Neural cell (in vitro differentiated cells): ENCODE data around the gene PARP3. TPM values are rescaled to one million over a fixed set of nuclear protein-coding genes. Genes with fewer than 3 reads are reported as not detected.

Experiments used
- H2AFZ ChIP-seq: fragments of 200-600, 300-800 bp; sonication (generic), shearing (Covaris generic); 2 replicates; pipeline ENCODE4 v1.6.0; 2014; ENCODE audit warnings: low read depth, mild to moderate bottlenecking, antibody characterized with exemption, low read length, moderate library complexity
- H3F3A ChIP-seq: fragments of 200-600 bp; shearing (Covaris generic); 2 replicates; pipeline ENCODE4 v1.6.1; 2016; ENCODE audit warnings: mild to moderate bottlenecking, moderate library complexity, mixed read lengths, antibody characterized with exemption, low read length; ENCODE audit not compliant: insufficient read depth, poor library complexity, severe bottlenecking
- H3K27ac ChIP-seq: fragments of 200-600, 300-800 bp; sonication (generic), shearing (Covaris generic); 2 replicates; pipeline ENCODE4 v1.5.1; 2014; ENCODE audit warnings: mild to moderate bottlenecking, low read length, moderate library complexity
- H3K27me3 ChIP-seq: fragments of 300-800, 200-600 bp; sonication (generic), shearing (Covaris generic); 2 replicates; pipeline ENCODE4 v1.6.0; 2014; ENCODE audit warnings: mild to moderate bottlenecking, low read depth, low read length, moderate library complexity; ENCODE audit not compliant: insufficient read depth
- H3K36me3 ChIP-seq: fragments of 300-800, 200-600 bp; sonication (generic), shearing (Covaris generic); 2 replicates; pipeline ENCODE4 v1.5.1; 2014; ENCODE audit warnings: mild to moderate bottlenecking, antibody characterized with exemption, low read length, moderate library complexity; ENCODE audit not compliant: insufficient read depth
- H3K4me2 ChIP-seq: fragments of 300-800, 200-600 bp; sonication (generic), shearing (Covaris generic); 2 replicates; pipeline ENCODE4 v1.6.0; 2014; ENCODE audit warnings: mild to moderate bottlenecking, low read length
- H3K4me3 ChIP-seq: fragments of 300-800, 200-600 bp; sonication (generic), shearing (Covaris generic); 2 replicates; pipeline ENCODE4 v1.5.1; 2014; ENCODE audit warnings: mild to moderate bottlenecking, low read length, moderate library complexity
- H3K79me2 ChIP-seq: fragments of 200-600 bp; shearing (Covaris generic); replicated peaks from 2 replicates; pipeline ENCODE4 v1.6.0; 2014; ENCODE audit warnings: mild to moderate bottlenecking, low read length, moderate library complexity; ENCODE audit not compliant: insufficient read depth
- H3K9ac ChIP-seq: fragments of 300-800, 200-600 bp; sonication (generic), shearing (Covaris generic); 2 replicates; pipeline ENCODE4 v1.6.1; 2016; ENCODE audit warnings: mild to moderate bottlenecking, low read length, mixed read lengths
- H3K9me2 ChIP-seq: fragments of 200-600 bp; shearing (Covaris generic); 2 replicates; pipeline ENCODE4 v1.6.1; 2016; ENCODE audit warnings: mild to moderate bottlenecking, low read length, mixed read lengths; ENCODE audit not compliant: insufficient read depth
- H3K9me3 ChIP-seq: fragments of 200-600, 300-800 bp; sonication (generic), shearing (Covaris generic); 2 replicates; pipeline ENCODE4 v1.6.1; 2016; ENCODE audit warnings: mild to moderate bottlenecking, mixed run types, low read length, moderate library complexity, mixed read lengths
- H4K20me1 ChIP-seq: fragments of 200-600 bp; shearing (Covaris generic); 2 replicates; pipeline ENCODE4 v1.6.1; 2016; ENCODE audit warnings: mild to moderate bottlenecking, mixed run types; ENCODE audit not compliant: insufficient read depth
- EP300 ChIP-seq: fragments of 450-650 bp; conservative IDR thresholded peaks from 2 replicates; pipeline ENCODE4 v1.6.1; 2014; ENCODE audit warnings: antibody characterized with exemption, mild to moderate bottlenecking, moderate library complexity; ENCODE audit not compliant: poor library complexity, severe bottlenecking
- EZH2 ChIP-seq: fragments of 200-600, 300-800 bp; shearing (Covaris generic), sonication (generic); IDR thresholded peaks from 2 replicates; pipeline ENCODE4 v1.6.1; 2014; ENCODE audit warnings: antibody characterized with exemption, low read length, borderline replicate concordance, mild to moderate bottlenecking; ENCODE audit not compliant: insufficient read depth, poor library complexity, severe bottlenecking
- MXI1 ChIP-seq: fragments of 450-650 bp; conservative IDR thresholded peaks from 2 replicates; pipeline ENCODE4 v1.6.1; 2014; ENCODE audit warnings: antibody characterized with exemption, mild to moderate bottlenecking; ENCODE audit not compliant: poor library complexity, severe bottlenecking
- POLR2AphosphoS5 ChIP-seq: IDR thresholded peaks from 2 replicates; pipeline ENCODE4 v1.6.1; 2012
- RAD21 ChIP-seq: fragments of 450-650 bp; conservative IDR thresholded peaks from 2 replicates; pipeline ENCODE4 v1.6.1; 2014; ENCODE audit warnings: antibody characterized with exemption, mild to moderate bottlenecking, moderate library complexity
- SMC3 ChIP-seq: fragments of 450-650 bp; conservative IDR thresholded peaks from 2 replicates; pipeline ENCODE4 v1.6.1; 2014; ENCODE audit warnings: antibody characterized with exemption, mild to moderate bottlenecking, moderate library complexity; ENCODE audit not compliant: poor library complexity
- TAF1 ChIP-seq: IDR thresholded peaks from 2 replicates; pipeline ENCODE4 v1.6.1; 2012; ENCODE audit warnings: low read depth
- polyA plus RNA-seq: library from polyadenylated mRNA; depleted of rRNA; stranded (reverse); fragments of >200 nt; gene quantifications from 2 replicates; pipeline ENCODE4 v1.2.3, GENCODE V29; 2014
- TF ChIP-seq, protein P1 (sequence below): fragments of 450-650 bp; IDR thresholded peaks from 2 replicates; pipeline ENCODE4 v1.5.1; 2014; ENCODE audit warnings: antibody characterized with exemption, mild to moderate bottlenecking, moderate library complexity; ENCODE audit not compliant: poor library complexity, severe bottlenecking
- TF ChIP-seq, protein P2 (sequence below): IDR thresholded peaks from 2 replicates; pipeline ENCODE4 v1.6.1; 2012; ENCODE audit warnings: borderline replicate concordance

Gene PARP3
- polyA plus RNA-seq, 1 donor from 2014 or later = 5.3 TPM

DNA sequence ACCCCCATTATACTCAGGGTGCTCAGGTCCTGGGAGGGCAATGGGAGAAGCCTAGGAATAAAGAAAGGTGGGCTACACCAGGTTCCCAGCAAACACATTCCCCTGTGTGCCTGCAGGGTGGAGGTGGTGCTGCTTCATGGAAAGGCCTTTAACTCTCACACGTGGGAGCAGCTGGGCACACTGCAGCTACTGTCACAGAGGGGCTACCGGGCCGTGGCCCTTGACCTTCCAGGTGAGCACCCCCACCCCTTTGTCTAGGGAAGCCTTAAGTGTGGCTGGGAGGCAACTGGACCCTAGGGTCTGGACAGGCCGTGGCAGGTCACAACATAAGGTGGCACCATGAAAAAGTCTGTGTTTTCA lies 36.0 kb downstream of the PARP3 start:
- no peak overlapping the region for H3K27ac ChIP-seq
- TF ChIP-seq TAF1 (no peak), MXI1 (no peak), SMC3 (no peak), EZH2 (no peak), POLR2AphosphoS5 (no peak)
- TF ChIP-seq, protein P1, sequence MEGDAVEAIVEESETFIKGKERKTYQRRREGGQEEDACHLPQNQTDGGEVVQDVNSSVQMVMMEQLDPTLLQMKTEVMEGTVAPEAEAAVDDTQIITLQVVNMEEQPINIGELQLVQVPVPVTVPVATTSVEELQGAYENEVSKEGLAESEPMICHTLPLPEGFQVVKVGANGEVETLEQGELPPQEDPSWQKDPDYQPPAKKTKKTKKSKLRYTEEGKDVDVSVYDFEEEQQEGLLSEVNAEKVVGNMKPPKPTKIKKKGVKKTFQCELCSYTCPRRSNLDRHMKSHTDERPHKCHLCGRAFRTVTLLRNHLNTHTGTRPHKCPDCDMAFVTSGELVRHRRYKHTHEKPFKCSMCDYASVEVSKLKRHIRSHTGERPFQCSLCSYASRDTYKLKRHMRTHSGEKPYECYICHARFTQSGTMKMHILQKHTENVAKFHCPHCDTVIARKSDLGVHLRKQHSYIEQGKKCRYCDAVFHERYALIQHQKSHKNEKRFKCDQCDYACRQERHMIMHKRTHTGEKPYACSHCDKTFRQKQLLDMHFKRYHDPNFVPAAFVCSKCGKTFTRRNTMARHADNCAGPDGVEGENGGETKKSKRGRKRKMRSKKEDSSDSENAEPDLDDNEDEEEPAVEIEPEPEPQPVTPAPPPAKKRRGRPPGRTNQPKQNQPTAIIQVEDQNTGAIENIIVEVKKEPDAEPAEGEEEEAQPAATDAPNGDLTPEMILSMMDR = no peak
- no peak overlapping the region for H3K4me3 ChIP-seq

DNA sequence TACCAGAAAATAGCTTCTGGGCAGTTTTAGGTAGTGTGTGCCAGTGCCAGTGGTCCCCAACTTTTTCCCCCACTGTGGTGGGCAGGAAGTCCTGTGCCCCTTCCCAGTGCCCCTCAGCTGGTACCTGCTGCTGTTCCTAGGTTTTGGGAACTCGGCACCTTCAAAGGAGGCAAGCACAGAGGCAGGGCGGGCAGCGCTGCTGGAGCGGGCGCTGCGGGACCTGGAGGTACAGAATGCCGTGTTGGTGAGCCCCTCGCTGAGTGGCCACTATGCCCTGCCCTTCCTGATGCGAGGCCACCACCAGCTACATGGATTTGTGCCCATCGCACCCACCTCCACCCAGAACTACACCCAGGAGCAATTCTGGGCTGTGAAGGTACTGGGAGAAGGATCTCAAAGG lies 38.1 kb downstream of the PARP3 start:
- no peaks in the 10 kb centered on the region for H4K20me1 ChIP-seq
- H3K36me3 ChIP-seq = no peaks in the 10 kb centered on the region
- no peak overlapping the region for H3K4me3 ChIP-seq
- H3K27me3 ChIP-seq = no peaks in the 10 kb centered on the region
- H3K9me3 ChIP-seq = no peaks in the 10 kb centered on the region
- no peak overlapping the region for H3K9ac ChIP-seq
- H2AFZ ChIP-seq = no peak overlapping the region
- H3K4me2 ChIP-seq = no peak overlapping the region
- H3K9me2 ChIP-seq = no peaks in the 10 kb centered on the region
- H3F3A ChIP-seq = no peaks in the 10 kb centered on the region
- H3K27ac ChIP-seq = no peak overlapping the region
- no peaks in the 10 kb centered on the region for H3K79me2 ChIP-seq
- no peak for TF ChIP-seq MXI1
- TF ChIP-seq EZH2 = no peak
- TF ChIP-seq, protein P2, sequence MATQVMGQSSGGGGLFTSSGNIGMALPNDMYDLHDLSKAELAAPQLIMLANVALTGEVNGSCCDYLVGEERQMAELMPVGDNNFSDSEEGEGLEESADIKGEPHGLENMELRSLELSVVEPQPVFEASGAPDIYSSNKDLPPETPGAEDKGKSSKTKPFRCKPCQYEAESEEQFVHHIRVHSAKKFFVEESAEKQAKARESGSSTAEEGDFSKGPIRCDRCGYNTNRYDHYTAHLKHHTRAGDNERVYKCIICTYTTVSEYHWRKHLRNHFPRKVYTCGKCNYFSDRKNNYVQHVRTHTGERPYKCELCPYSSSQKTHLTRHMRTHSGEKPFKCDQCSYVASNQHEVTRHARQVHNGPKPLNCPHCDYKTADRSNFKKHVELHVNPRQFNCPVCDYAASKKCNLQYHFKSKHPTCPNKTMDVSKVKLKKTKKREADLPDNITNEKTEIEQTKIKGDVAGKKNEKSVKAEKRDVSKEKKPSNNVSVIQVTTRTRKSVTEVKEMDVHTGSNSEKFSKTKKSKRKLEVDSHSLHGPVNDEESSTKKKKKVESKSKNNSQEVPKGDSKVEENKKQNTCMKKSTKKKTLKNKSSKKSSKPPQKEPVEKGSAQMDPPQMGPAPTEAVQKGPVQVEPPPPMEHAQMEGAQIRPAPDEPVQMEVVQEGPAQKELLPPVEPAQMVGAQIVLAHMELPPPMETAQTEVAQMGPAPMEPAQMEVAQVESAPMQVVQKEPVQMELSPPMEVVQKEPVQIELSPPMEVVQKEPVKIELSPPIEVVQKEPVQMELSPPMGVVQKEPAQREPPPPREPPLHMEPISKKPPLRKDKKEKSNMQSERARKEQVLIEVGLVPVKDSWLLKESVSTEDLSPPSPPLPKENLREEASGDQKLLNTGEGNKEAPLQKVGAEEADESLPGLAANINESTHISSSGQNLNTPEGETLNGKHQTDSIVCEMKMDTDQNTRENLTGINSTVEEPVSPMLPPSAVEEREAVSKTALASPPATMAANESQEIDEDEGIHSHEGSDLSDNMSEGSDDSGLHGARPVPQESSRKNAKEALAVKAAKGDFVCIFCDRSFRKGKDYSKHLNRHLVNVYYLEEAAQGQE = no peak
- no peak for TF ChIP-seq RAD21
- TF ChIP-seq TAF1 = no peak
- TF ChIP-seq POLR2AphosphoS5 = no peak
- TF ChIP-seq EP300 = no peak
- no peak for TF ChIP-seq SMC3
- TF ChIP-seq, protein P1 = no peak

More for the DNA sequence above, 36.0 kb downstream of the PARP3 start:
- Histone ChIP-seq H3K9ac (no peak overlapping the region), H3K27me3 (no peaks in the 10 kb centered on the region), H3K36me3 (no peaks in the 10 kb centered on the region), H4K20me1 (no peaks in the 10 kb centered on the region), H3K4me2 (no peak overlapping the region), H2AFZ (no peak overlapping the region), H3F3A (no peaks in the 10 kb centered on the region), H3K79me2 (no peaks in the 10 kb centered on the region), H3K9me3 (no peaks in the 10 kb centered on the region), H3K9me2 (no peaks in the 10 kb centered on the region)
